NCI-H146 treated with DMSO at 0.1 percent for 48 hours (cell line): ENCODE measurements around the gene ONECUT2.

Experiments
- DNase-seq: peaks from one replicate; lab custom pipeline; 2025; ENCODE audit not compliant: unreplicated experiment; lab: John Stamatoyannopoulos, UW

Gene ONECUT2

DNA sequence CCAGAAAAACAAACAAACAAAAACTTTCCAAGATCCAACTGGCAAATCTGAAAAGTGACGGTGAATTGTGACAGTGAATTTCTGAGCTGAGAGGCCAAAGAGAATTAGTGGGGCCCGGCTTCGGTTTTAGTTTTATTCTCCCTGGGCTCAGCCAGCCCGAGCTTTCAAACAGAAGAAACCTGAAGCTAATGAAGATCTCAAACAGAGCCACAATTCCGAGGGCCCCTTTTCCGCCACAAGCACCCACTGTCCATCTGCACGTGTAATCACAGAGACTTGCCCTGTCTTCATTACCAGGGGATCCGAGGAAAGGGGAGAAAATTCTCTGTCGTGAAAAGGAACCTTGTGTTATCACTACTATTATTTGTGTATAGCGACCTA is 4.2 kb upstream of the ONECUT2 start:
- no peak for DNase-seq

DNA sequence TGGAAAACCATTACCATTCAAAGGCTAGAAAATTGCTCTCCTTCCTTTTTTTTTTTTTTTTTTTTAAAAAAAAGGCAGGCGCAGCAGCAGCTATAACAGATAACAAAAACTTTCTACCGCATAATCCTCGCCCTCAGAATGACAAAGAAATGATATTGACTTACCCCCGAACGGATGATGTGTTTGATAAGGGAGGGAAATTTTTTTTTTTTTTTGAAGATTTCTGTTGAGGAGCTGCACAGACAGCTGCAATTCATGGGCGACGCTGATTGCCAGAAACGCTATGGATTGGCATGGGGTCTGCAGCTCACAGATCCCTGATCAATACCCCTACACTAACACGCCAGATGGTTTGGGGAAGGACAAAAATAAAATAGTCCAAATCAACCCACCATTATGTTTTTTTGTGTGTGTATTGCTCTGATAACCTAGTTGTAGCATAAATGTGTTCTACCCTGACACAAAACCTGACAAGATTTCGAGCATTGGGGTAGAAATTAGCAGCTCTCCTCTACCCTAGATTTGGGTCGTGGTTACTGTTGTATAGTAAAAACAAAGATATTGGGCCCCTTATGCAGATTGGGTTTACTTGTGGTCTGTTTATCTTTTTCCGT is 3.6 kb upstream of the ONECUT2 start:
- DNase-seq, result no peak

DNA sequence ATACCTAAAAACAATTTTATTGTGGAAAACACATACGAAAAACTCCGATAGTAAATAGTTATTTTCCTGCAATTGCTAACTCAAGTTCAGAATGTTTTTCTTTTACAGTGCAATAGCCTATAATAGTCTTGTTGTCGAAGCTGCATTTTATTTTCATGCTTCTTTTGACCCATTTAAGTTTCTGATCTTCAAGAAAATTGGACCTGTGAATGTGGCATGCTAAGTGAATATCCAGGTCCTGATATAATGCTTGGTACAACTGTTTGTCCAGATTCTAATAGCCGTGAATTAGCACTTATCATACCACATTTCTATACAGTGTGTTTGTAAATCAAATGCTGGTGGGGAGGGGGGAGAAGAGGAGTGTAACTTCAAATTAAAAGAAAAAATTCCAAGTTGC is 3.0 kb upstream of the ONECUT2 start:
- DNase-seq, result no peak

DNA sequence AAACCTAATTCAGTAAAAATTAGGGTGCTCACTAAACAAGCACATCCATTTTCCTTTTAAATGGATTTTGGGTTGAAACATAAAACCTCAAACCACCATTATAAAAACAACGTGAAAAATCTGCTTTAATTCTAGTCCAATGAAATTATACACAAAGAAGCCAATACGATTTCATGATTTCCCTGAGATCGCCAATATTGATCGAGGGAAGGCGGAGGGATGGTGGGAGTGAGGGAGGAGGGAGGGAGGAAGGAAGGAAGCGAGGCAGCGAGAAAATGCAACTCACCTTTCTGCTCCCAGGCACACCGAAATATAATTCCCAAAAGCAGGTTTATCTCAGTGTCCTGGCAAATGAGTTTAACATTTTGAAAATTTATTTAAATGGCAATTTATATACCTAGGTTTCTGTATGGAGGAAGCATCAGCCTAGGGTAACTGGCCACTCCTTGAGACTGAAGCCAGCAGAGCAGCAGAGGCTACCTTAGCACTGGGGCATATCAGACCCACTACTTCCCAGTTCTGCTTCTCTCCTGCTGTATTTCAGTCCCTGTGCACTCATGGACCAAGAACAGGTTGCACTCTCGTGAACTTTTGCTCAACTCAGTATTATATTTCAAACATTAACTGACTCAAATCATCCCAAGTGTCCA is 2.3 kb upstream of the ONECUT2 start:
- DNase-seq, result no peak

DNA sequence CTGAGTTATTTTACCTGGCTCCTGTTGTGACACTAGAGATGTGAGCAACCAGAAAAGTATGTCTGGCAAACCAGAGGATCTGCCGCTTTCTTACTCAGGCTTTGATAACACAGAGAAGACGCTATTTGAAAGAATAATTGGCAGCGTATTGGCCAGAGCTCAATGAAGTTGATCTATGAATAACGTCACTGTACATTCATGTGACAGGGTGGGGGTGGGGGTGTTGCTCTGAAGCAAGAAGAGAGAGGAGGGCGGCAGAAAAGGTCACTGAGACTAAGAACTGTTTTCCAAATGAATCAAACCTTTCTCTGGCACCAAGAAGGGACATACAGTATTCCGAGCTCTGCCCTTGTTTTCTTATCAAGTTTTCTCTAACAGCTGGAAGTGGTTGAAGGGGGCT is 1.7 kb upstream of the ONECUT2 start:
- DNase-seq, result no peak

DNA sequence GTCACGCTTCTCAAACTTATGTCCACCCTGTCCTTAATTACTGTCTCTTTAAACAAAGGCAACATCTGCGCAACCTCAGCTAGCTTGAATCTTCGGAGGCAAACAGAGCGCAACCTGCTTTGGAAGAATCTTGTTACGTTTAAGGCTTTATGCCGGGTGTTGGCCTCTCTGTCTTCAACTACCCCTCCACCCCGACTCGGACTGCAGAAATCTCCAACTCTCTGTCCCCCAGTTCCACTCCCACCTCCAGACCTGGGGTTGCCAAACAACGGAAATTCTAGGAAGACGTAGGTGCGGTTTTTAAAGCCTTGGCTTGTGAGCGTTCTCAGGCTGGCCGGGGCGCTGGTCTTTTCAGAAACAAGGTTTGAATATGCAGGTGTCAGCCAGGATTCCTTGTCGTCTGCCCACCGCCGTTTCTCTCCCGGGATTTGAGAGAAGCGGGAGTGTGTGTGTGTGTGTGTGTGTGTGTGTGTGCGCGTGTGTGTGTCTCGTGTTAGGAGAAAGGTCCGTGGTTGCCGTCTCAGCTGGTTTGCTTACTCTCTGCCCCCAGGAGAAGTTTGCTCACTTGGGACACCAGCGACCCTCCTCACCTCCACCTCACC is 1.1 kb upstream of the ONECUT2 start:
- peak; percentile 49 for DNase-seq

DNA sequence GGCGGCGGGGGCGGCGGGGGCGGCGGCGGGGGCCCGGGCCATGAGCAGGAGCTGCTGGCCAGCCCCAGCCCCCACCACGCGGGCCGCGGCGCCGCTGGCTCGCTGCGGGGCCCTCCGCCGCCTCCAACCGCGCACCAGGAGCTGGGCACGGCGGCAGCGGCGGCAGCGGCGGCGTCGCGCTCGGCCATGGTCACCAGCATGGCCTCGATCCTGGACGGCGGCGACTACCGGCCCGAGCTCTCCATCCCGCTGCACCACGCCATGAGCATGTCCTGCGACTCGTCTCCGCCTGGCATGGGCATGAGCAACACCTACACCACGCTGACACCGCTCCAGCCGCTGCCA is 644 bp downstream of the ONECUT2 start:
- DNase-seq, result no peak

DNA sequence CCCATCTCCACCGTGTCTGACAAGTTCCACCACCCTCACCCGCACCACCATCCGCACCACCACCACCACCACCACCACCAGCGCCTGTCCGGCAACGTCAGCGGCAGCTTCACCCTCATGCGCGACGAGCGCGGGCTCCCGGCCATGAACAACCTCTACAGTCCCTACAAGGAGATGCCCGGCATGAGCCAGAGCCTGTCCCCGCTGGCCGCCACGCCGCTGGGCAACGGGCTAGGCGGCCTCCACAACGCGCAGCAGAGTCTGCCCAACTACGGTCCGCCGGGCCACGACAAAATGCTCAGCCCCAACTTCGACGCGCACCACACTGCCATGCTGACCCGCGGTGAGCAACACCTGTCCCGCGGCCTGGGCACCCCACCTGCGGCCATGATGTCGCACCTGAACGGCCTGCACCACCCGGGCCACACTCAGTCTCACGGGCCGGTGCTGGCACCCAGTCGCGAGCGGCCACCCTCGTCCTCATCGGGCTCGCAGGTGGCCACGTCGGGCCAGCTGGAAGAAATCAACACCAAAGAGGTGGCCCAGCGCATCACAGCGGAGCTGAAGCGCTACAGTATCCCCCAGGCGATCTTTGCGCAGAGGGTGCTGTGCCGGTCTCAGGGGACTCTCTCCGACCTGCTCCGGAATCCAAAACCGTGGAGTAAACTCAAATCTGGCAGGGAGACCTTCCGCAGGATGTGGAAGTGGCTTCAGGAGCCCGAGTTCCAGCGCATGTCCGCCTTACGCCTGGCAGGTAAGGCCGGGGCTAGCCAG is 1.2 kb downstream of the ONECUT2 start:
- no peak for DNase-seq

DNA sequence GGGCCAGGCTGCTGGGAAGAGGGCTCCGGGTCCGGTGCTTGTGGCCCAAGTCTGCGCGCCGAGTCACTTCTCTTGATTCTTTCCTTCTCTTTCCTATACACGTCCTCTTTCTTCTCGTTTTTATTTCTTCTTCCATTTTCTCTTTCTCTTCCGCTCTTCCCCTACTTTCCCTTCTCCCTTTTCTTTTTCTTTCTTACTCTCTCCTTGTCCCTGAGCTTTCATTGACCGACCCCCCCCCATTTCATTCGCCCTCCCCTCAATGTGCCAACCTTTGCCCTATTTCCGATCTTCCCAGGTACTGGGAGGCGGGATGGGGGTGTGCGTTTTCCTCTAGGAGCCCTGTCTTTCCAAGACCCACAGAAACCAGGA is 1.8 kb downstream of the ONECUT2 start:
- no peak for DNase-seq

DNA sequence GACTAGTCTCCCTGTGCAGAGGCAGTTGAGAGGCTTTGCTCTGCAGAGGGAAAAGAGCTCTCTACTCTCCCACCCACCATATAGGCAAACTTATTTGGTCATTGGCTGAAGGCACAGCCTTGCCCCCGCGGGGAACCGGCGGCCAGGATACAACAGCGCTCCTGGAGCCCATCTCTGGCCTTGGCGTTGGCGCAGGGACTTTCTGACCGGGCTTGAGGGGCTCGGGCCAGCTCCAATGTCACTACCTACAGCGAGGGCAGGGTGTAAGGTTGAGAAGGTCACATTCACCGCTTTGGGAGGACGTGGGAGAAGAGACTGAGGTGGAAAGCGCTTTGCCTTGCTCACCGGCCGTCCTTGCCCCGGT is 2.2 kb downstream of the ONECUT2 start:
- no peak for DNase-seq

DNA sequence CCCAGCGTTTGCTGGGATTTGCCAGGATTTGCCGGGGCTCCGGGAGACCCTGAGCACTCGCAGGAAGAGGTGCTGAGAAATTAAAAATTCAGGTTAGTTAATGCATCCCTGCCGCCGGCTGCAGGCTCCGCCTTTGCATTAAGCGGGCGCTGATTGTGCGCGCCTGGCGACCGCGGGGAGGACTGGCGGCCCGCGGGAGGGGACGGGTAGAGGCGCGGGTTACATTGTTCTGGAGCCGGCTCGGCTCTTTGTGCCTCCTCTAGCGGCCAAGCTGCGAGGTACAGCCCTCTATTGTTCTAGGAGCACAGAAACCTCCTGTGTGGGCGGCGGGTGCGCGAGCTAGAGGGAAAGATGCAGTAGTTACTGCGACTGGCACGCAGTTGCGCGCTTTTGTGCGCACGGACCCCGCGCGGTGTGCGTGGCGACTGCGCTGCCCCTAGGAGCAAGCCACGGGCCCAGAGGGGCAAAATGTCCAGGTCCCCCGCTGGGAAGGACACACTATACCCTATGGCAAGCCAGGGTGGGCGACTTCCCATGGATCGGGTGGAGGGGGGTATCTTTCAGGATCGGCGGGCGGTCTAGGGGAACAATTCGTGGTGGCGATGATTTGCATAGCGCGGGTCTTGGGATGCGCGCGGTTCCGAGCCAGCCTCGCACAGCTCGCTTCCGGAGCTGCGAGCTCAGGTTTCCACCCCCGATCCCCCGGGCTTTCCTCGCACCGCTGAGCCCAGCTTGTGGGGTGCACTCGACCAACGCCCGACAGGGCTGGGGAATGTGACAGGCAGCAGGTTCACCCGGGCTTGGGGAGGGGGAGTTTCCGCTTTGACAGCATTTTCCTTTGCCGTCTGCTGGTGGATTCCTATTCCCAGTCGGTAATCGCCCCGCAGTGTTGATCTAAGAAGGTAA is 2.8 kb downstream of the ONECUT2 start:
- DNase-seq, result no peak

DNA sequence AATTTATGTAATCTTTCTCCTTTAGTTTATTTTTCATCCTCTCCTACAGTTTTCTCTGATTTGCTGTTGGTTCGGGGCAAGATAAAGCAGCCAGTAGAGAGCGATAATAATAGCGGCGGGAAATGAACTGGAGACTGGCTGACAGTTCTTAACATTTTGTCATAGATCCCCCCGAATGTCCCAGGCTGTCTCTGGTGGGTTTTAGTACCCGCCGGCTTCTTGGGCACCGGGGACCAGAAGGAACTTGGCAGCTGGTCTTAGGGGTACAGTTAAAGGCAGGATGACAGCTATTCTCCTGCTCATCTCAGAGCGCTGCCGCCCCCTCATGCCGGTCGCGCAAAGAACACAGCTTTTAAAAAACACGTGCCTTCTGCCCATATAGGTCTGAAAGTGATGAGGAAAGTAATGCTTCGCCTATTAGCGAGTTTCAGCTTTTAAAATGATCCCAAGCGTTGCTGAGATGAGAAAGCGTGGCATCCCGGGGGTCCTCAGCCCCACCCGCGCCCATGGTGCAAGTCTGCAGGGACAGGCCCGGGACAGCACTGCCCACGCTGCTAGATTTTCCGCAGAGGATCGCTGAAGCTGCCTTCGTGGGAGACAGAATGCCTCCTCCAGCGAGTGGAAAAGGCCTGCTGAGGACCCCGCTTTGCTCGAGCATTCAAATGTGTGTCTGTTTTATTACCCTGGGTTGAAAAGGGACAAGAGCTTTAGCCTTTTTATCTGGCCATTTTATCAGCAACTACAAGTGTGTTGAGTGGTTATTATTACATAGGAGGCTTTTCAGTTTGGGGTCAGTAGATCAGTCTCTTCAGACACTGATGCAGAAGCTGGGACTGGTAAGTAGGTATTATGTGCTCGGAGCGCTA is 3.8 kb downstream of the ONECUT2 start:
- no peak for DNase-seq

DNA sequence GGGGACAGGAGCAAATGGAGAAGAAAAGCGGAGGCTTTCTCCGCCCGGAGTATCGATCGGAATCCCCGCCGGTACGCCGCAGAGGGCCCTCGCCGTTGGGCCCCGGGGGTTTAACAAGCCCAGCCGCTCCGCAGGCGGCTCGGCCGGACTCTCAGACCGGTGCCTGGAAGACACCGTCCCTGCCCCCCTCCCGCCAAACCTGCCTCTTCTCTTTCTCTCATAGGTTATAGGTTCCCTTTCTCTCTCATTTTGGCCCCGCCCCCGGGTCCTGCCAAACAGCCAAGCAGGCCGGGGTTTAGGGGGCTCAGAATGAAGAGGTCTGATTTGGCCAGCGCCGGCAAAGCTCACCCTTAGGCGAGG is 4.4 kb downstream of the ONECUT2 start:
- no peak for DNase-seq

DNA sequence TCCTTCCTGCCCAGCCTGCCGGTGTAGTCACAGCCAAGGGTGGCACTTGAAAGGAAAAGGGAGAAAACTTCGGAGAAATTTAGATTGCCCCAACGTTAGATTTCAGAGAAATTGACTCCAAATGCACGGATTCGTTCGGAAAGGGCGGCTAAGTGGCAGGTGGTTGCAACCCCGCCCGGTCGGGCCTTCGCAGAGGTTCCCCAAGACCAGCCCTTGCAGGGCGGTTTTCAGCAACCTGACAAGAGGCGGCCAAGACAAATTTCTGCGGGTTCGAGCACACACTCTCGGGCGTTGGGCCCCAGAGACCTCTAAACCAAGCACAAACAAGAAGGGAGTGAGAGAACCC is 4.8 kb downstream of the ONECUT2 start:
- no peak for DNase-seq

DNA sequence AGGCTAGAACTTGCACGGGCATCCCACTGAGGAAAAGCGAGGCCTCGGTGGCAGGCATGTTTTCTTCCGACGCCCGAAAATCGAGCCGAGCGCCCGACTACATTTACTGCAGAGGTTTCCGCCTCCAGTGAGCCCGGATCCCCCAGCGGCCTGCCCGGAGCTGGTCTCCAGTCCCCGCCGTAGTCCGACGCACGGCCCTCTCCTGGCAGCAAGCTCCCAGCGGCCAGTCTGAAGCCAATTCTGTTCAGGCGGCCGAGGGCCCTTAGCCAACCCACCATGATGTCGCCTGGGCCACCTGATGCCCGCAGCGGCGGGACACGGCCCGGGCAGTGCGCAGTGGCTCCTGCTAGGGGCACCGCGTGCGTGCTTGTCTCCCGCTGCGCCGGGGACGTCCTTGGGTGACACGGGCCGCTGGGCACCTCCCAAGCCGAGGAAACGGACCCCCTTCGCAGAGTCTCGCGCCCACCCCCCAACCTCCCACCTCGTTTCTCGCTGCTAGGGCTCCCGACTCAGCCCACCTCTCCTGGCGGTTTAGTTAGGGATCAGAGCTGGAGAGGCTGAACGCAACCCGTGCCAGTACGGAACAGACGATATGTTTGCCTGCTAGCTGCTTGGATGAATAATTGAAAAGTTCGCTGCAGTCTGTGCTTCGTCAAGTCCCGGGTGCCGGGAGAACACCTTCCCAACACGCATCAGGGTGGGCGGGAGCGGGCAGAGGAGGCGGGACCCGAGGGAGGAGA is 5.3 kb downstream of the ONECUT2 start:
- no peak for DNase-seq

DNA sequence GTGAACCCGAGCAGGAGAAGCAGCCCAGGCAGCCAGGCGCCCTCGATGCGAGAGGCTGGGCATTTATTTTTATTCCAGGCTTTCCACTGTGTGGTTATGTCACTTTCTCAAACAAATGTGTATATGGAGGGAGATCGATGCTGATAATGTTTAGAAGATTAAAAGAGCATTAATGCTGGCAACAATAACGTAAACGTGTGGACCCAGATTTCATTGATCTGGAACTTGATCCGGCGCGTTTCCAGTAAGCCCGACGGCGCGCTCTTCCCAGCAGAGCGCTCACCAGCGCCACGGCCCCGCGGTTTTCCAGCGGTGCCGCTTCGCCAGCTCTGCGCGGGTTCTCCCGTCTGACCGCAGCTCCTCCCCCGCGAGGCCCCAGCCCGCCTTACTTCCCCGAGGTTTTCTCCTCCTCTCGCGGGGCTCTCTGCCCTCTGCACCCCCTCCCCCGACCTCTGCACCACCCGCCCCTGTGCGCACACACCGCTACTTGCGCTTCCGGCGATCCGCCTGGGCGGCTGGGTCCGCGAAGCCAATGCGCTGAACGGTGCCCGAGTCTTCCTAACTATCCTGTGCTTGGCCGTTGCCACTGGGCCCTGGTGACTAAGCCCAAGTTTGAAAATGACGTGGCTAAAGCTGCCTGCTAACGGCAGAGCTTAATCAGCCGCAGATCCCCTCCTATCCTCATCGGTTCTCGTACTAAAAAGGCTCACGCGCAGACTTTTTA is 6.1 kb downstream of the ONECUT2 start:
- no peak for DNase-seq

DNA sequence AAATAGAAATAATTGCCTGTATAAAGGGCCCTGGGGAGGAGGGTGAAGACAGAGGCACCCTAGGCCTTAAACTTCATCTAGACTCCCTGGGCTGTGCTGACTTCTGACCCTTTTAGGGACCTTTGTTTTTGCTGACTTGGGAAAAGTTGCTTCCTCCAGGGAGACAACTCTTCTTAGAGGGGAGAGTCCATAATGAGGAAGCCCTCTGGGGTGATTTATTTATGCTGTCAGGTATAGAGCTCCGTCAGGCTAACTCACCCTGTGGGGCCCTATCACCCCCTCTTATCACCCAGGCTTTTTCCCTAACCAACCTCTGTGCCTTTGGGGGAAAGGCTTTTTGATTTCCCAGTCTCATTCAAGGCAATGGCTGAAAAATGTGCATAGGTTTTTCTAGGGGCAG is 8.1 kb downstream of the ONECUT2 start:
- DNase-seq, result no peak

DNA sequence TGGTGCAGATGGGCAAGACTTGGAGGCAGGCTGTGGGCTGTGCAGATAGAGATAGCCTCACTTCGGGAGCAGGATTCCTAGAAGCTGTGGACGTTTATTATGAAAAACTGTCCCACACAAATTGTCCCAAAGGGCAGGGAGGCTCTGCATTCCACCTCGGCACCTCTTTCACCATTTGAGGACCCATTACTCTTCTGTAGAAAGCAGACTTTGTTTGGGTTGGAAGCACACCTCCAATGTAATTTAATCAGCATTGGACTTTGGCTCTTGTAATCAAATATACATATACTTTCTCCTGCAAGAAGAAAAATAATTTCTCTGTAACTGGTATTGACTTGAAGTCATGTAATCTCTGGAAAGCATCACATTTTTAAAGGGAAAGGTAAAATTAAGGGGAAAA is 8.5 kb downstream of the ONECUT2 start:
- DNase-seq, result no peak

DNA sequence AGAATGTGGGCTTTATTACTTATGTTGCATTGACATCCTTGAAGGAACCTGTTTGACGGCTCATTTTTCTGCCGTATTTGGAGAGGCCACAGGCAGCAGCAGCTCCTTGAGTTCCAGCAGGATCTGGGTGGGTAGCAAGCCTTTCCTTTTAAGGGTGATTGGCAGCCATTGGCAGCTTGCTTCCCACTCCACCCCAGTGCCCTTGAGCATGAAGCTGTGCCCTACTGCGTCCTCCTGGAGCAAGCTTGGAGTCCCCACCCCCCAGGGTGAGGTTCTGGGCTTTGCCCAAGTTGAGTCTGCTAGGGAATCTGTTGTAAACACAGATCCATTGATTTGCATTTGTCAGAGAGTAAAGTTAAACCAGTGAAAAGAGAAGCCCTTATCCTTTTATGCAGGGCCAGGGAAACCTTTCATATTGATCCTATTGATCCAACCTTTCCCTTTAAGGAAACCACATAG is 9.2 kb downstream of the ONECUT2 start:
- no peak for DNase-seq
